WERI-Rb-1 (cell line): ENCODE results near the gene RAB4B.

Source experiments
- DNase-seq: peaks from one replicate; pipeline ENCODE4 v3.0.0-alpha.2; 2020
- H3K27ac ChIP-seq: fragments of 250-450 bp; sonication (Bioruptor Pico); 2 replicates; pipeline ENCODE4 v1.5.1; 2020; ENCODE audit warnings: mild to moderate bottlenecking, moderate library complexity
- H3K27me3 ChIP-seq: fragments of 250-450 bp; sonication (Bioruptor Pico); 2 replicates; pipeline ENCODE4 v1.5.1; 2021; ENCODE audit warnings: mild to moderate bottlenecking, low read depth, moderate library complexity; ENCODE audit not compliant: insufficient read depth, severe bottlenecking
- H3K36me3 ChIP-seq: fragments of 250-450 bp; sonication (Bioruptor Pico); 2 replicates; pipeline ENCODE4 v1.5.1; 2020; ENCODE audit warnings: mild to moderate bottlenecking, moderate library complexity
- H3K4me3 ChIP-seq: 2 replicates; pipeline ENCODE4 v1.5.1; 2011; ENCODE audit warnings: low read depth, mild to moderate bottlenecking, control low read depth, low read length
- H3K9me3 ChIP-seq: fragments of 250-450 bp; sonication (Bioruptor Pico); 2 replicates; pipeline ENCODE4 v1.5.1; 2021; ENCODE audit warnings: mild to moderate bottlenecking, moderate library complexity; ENCODE audit not compliant: severe bottlenecking
- TF ChIP-seq, protein P1 (sequence below): IDR thresholded peaks from 2 replicates; pipeline ENCODE4 v1.5.1; 2011; ENCODE audit warnings: low read depth, mild to moderate bottlenecking, control low read depth, inconsistent platforms, low read length

RAB4B gene

DNA sequence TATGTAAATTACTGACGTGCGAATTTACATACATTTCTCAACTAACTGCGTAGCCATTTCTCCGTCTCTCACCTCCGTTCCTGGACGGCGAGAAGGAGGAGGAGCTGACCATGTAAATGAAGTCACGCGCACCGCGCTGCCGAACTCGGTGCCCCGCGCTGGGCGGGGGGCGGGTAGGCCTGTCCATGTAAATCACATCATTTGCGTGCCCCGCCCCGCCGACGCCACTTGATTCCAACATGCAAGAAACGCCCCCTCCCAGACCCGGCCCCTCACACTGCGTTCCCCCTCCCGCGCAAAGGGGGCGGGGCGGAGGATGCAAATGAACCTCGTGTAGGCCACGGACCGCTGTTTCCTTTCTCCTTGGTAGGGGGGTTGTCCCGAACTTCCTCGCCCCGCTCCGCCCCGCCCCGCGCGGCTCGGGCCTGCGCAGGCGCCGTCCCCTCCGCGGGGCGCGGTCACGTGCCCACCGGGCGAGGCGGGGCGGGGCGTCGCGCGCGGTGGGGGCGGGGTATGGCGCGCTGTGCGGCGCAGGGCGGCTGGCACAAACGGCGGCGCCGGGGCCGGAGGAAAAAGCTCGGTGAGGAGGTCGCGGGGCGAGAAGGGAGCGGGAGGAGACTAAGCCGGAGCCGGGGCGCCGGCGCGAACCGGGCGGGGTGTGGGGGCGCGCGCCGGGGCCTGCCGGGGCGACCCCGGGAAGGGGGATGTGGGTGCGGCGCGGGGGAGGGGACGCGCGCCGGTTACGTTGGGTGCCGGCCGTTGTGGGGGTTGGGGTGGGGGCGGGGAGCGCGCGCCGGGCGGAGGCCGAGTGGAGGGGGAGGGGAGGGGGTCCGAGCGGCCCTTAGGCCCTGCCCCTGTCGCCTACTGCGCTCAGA is 20.9 kb downstream of the RAB4B start, which contains the start of gene EGLN2:
Gene EGLN2, plus strand, starts transcription at position 509 of the 875 bp plus-strand sequence. CDS start 1,382 bp downstream, outside the sequence.
- Histone ChIP-seq H3K27ac (peak within 1 kb of the TSS; percentile 91), H3K27me3 (no peaks in the 10 kb centered on the region), H3K9me3 (no peaks in the 10 kb centered on the region), H3K36me3 (peaks cover 35% of the 10 kb centered on the region), H3K4me3 (peak within 1 kb of the TSS; percentile 94)
- DNase-seq, result peak; percentile 100
- TF ChIP-seq, protein P1, sequence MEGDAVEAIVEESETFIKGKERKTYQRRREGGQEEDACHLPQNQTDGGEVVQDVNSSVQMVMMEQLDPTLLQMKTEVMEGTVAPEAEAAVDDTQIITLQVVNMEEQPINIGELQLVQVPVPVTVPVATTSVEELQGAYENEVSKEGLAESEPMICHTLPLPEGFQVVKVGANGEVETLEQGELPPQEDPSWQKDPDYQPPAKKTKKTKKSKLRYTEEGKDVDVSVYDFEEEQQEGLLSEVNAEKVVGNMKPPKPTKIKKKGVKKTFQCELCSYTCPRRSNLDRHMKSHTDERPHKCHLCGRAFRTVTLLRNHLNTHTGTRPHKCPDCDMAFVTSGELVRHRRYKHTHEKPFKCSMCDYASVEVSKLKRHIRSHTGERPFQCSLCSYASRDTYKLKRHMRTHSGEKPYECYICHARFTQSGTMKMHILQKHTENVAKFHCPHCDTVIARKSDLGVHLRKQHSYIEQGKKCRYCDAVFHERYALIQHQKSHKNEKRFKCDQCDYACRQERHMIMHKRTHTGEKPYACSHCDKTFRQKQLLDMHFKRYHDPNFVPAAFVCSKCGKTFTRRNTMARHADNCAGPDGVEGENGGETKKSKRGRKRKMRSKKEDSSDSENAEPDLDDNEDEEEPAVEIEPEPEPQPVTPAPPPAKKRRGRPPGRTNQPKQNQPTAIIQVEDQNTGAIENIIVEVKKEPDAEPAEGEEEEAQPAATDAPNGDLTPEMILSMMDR, result no peak

DNA sequence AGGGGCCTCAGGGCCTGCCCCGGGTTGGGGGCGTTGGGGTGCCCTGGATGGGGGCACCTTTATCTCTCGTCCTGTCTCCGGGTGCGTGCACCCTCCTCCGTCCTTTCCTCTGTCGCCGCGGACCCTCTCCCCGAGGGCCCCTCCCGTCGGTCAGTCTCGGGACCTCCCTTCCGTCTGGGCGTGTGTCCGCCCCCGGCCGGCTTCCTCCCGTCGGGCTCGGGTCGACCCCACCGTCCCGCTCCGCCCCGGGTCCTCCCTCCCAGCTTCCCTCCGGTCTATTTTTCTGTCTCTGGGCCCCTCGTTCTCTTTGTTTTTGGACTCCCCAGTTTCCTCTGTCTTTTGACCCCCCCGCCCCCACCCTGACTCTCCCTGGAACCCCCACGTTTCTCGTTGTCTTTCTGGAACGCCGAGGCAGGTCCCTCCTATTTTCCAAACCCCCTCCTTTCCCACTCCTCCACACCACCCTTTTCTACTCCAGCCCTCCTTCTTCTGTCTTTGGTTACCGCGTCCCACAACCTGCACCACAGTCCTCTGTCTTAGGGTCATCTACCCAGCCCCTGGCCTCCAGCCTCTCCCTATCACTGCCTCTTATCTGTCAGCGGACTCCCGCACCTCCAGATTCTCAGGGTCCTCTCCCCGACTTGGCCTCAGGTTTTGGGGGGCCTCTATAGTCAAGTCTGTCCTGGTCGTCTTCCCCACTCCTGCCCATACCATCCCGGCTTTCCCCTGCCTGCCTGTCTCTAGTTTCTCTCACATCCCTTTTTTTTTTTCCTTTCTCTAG is 21.7 kb downstream of the RAB4B start:
- Histone ChIP-seq H3K36me3 (peaks cover 43% of the 10 kb centered on the region), H3K4me3 (peak overlapping the region; percentile 94), H3K27ac (peak overlapping the region; percentile 91), H3K27me3 (no peaks in the 10 kb centered on the region), H3K9me3 (no peaks in the 10 kb centered on the region)
- TF ChIP-seq, protein P1, result no peak
- DNase-seq, result no peak

DNA sequence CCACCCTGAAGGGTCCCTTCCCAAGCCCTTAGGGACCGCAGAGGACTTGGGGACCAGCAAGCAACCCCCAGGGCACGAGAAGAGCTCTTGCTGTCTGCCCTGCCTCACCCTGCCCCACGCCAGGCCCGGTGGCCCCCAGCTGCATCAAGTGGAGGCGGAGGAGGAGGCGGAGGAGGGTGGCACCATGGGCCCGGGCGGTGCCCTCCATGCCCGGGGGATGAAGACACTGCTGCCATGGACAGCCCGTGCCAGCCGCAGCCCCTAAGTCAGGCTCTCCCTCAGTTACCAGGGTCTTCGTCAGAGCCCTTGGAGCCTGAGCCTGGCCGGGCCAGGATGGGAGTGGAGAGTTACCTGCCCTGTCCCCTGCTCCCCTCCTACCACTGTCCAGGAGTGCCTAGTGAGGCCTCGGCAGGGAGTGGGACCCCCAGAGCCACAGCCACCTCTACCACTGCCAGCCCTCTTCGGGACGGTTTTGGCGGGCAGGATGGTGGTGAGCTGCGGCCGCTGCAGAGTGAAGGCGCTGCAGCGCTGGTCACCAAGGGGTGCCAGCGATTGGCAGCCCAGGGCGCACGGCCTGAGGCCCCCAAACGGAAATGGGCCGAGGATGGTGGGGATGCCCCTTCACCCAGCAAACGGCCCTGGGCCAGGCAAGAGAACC is 22.4 kb downstream of the RAB4B start:
- peak overlapping the region; percentile 94 for H3K4me3 ChIP-seq
- peak overlapping the region; percentile 91 for H3K27ac ChIP-seq
- TF ChIP-seq, protein P1, result no peak
- no peaks in the 10 kb centered on the region for H3K27me3 ChIP-seq
- no peaks in the 10 kb centered on the region for H3K9me3 ChIP-seq
- DNase-seq, result no peak
- peaks cover 50% of the 10 kb centered on the region for H3K36me3 ChIP-seq

DNA sequence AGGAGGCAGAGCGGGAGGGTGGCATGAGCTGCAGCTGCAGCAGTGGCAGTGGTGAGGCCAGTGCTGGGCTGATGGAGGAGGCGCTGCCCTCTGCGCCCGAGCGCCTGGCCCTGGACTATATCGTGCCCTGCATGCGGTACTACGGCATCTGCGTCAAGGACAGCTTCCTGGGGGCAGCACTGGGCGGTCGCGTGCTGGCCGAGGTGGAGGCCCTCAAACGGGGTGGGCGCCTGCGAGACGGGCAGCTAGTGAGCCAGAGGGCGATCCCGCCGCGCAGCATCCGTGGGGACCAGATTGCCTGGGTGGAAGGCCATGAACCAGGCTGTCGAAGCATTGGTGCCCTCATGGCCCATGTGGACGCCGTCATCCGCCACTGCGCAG is 22.9 kb downstream of the RAB4B start:
- Histone ChIP-seq H3K4me3 (no peak overlapping the region), H3K36me3 (peaks cover 56% of the 10 kb centered on the region), H3K27me3 (no peaks in the 10 kb centered on the region), H3K27ac (no peak overlapping the region), H3K9me3 (no peaks in the 10 kb centered on the region)
- DNase-seq, result no peak
- TF ChIP-seq, protein P1, result no peak

GRCh38 chr19:40801426-40802299 is 23.6 kb downstream of the RAB4B start:
- Histone ChIP-seq H3K27ac (no peak overlapping the region), H3K36me3 (peaks cover 62% of the 10 kb centered on the region), H3K4me3 (no peak overlapping the region), H3K9me3 (no peaks in the 10 kb centered on the region), H3K27me3 (no peaks in the 10 kb centered on the region)
- DNase-seq, result no peak
- TF ChIP-seq, protein P1, result no peak
